HFFc6 (cell line): Measurements from ENCODE around the gene ZNF524. TPM values are rescaled to one million over a fixed set of nuclear protein-coding genes. Genes with fewer than 3 reads are reported as not detected.
A peak's percentile ranks its signal among the peaks of the same experiment; 100 is the strongest.

Experiments used
- DNase-seq: peaks from one replicate; pipeline ENCODE4 v3.0.0-alpha.2; 2018
- H3K27ac Mint-ChIP-seq: 2 replicates; pipeline ENCODE4 v1.8.0; 2020; ENCODE audit warnings: mild to moderate bottlenecking, mixed read lengths
- H3K27me3 Mint-ChIP-seq: 2 replicates; pipeline ENCODE4 v1.8.0; 2021; ENCODE audit warnings: mild to moderate bottlenecking, moderate library complexity, mixed read lengths; ENCODE audit not compliant: insufficient read depth
- H3K36me3 Mint-ChIP-seq: 2 replicates; pipeline ENCODE4 v1.8.0; 2021; ENCODE audit warnings: low read depth, mixed read lengths
- H3K4me1 Mint-ChIP-seq: 2 replicates; pipeline ENCODE4 v1.8.0; 2020; ENCODE audit warnings: low read depth, mixed read lengths
- H3K4me3 Mint-ChIP-seq: 2 replicates; pipeline ENCODE4 v1.8.0; 2020; ENCODE audit warnings: mild to moderate bottlenecking, moderate library complexity, mixed read lengths
- H3K9me3 Mint-ChIP-seq: 2 replicates; pipeline ENCODE4 v1.8.0; 2020; ENCODE audit warnings: mild to moderate bottlenecking, mixed read lengths
- CTCF ChIP-seq: fragments of 200-600 bp; sonication (generic); IDR thresholded peaks from 2 replicates; pipeline ENCODE4 v1.5.0; 2021; ENCODE audit warnings: antibody characterized with exemption, mild to moderate bottlenecking
- long read RNA-seq: library from polyadenylated mRNA; unstranded; transcript quantifications from one replicate; pipeline ENCODE4 v2.0.0, GENCODE V29; 2019
- total RNA-seq, 6 experiments: library from RNA; stranded (reverse); fragmentation: NEBNext Ultra II Directional; extraction: Animal tissue kit (Norgen Biotek cat#: 25700); gene quantifications; 2 replicates in 1 of 6; 3 replicates in 5 of 6; pipeline ENCODE4 v1.2.3, GENCODE V29; 2021

Gene ZNF524
- 10 to 100 TPM in 5 of 6 experiments, 1 to 10 TPM in 1; 9.3 to 12.0 (median 10.7) TPM for total RNA-seq
- long read RNA-seq, transcript ZNF524-201 (2 exons, 1,102 nt) = major isoform, 12 of 12 reads
- long read RNA-seq, partial matches to known transcripts = 0 of 12 reads
- long read RNA-seq, other reads (novel, unspliced or antisense) = 0 of 12 reads

GRCh38 chr19:55599842-55600661, at the start of gene ZNF524:
Gene ZNF524 (plus strand): TSS chr19:55600288. CDS start chr19:55602113, 1,825 bp downstream.
- Mint-ChIP-seq H3K27me3 (peaks cover 1% of the 10 kb centered on the region), H3K27ac (peak within 1 kb of the TSS; percentile 99), H3K36me3 (peaks cover 40% of the 10 kb centered on the region), H3K4me1 (peaks cover 26% of the 10 kb centered on the region), H3K4me3 (peak within 1 kb of the TSS; percentile 98), H3K9me3 (no peaks in the 10 kb centered on the region)
- DNase-seq = peak; percentile 74
- no peak for TF ChIP-seq CTCF

GRCh38 chr19:55550321-55550650, 49.8 kb upstream of the ZNF524 start:
- Mint-ChIP-seq H3K36me3 (no peaks in the 10 kb centered on the region), H3K4me1 (peaks cover 68% of the 10 kb centered on the region), H3K27me3 (peaks cover 4% of the 10 kb centered on the region; the same call in 1 of the 2 replicates), H3K9me3 (no peaks in the 10 kb centered on the region), H3K27ac (peak overlapping the region; percentile 99), H3K4me3 (peak overlapping the region; percentile 84)
- no peak for TF ChIP-seq CTCF
- DNase-seq = peak; percentile 14

DNA sequence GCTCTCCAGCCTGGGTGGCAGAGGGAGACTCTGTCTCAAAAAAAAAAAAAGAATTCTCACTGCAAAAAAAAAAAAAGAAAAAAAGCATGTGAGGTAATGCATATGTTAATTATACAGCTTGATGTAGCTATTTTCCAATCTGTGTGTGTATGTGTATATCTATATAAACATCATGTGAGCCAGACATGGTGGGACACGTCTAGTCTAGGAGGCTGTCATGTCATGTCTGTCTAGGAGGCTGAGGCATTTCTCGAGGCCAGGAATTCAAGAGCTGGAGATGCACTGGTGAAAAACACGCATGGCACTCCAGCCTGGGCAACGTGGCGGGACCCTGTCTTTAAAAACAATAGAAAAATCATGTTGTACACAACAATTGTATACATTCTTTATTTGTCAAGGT, 47.9 kb upstream of the ZNF524 start:
- H3K36me3 Mint-ChIP-seq = no peaks in the 10 kb centered on the region
- peak overlapping the region; percentile 89 for H3K27ac Mint-ChIP-seq
- DNase-seq = no peak
- no peak for TF ChIP-seq CTCF
- H3K27me3 Mint-ChIP-seq = no peaks in the 10 kb centered on the region; the same call in 1 of the 2 replicates
- peaks cover 52% of the 10 kb centered on the region for H3K4me1 Mint-ChIP-seq
- H3K4me3 Mint-ChIP-seq = peak overlapping the region; percentile 82
- no peaks in the 10 kb centered on the region for H3K9me3 Mint-ChIP-seq

DNA sequence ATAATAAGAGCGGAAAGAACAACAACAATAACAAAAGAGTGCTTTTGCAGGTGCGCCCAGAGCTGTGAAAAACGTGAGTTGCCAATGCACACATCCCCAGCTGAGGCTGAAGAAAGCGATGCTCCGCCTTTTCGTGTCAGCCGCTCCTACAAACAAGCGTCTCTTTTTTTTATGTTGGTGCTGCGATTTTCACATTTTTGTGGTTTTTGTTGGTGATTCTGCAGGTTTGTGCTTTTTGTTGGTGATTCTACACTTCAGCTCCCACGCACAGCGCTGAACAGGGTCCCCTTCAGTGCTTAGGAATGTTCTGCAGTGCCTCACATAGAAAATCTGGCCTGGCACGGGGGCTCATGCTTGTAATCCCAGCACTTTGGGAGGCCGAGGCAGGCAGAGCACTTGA, 47.5 kb upstream of the ZNF524 start:
- no peaks in the 10 kb centered on the region for H3K36me3 Mint-ChIP-seq
- peak overlapping the region; percentile 89 for H3K27ac Mint-ChIP-seq
- DNase-seq = peak; percentile 76
- peaks cover 48% of the 10 kb centered on the region for H3K4me1 Mint-ChIP-seq
- TF ChIP-seq CTCF = no peak
- H3K9me3 Mint-ChIP-seq = no peaks in the 10 kb centered on the region
- H3K27me3 Mint-ChIP-seq = no peaks in the 10 kb centered on the region; the same call in 1 of the 2 replicates
- H3K4me3 Mint-ChIP-seq = peak overlapping the region; percentile 82

DNA sequence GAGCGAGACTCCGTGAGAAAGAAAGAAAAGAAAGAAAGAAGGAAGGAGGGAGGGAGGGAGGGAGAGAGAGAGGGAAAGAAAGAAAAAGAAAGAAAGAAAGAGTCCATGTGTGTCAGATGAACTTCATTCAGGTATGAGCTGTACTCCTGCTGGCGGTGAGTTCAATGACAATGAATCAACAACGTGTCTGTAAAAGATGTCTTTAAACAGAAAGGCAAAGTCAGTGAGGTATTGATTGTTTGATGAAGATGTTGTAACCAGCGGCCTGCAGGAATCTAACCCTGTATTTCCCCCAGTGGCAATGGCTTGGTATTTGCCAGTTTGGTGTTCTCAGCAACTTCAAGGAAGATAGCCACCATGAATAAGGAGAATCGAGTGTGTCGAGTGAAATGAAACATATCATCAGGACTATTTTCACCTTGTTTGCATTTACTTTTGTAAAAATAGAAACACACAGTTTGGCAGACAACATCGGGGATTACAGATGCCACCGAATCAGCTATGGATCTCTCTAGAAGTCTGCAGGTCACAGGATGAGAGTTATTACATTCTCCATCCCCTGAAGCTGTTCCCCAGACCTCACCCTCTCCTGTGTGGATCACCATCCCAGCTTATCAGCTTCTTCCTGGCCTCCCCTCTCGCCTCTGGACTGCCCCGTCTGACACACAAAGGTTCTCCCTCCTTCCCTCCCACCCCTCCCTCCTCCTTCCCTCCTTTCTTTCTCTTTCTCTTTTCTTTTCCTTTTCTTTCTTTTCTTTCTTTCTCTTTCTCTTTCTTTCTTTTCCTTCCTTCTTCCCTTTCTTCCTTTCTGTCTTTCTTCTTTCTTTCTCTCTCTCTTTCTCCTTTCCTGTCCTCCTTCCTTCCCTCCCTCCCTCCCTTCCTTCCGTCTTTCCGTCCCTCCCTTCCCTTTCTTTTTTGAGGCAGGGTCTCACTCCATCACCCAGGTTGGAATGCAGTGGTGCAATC, 46.6 kb upstream of the ZNF524 start:
- no peaks in the 10 kb centered on the region; the same call in 1 of the 2 replicates for H3K27me3 Mint-ChIP-seq
- DNase-seq = no peak
- peak overlapping the region; percentile 82 for H3K4me3 Mint-ChIP-seq
- H3K4me1 Mint-ChIP-seq = peaks cover 39% of the 10 kb centered on the region
- peak; percentile 16 for TF ChIP-seq CTCF
- peak overlapping the region; percentile 89 for H3K27ac Mint-ChIP-seq
- no peaks in the 10 kb centered on the region for H3K9me3 Mint-ChIP-seq
- H3K36me3 Mint-ChIP-seq = no peaks in the 10 kb centered on the region
